GM23338 (cell line): ENCODE measurements around the gene FRMD3. TPM values are rescaled to one million over a fixed set of nuclear protein-coding genes. Genes with fewer than 3 reads are reported as not detected.

Experiments
- ATAC-seq: fragments of 200-7000 bp; cut with Tn5 transposase; 3 replicates; pipeline ENCODE4 v1.9.1; 2020
- DNase-seq: peaks from one replicate; pipeline ENCODE4 v3.0.0-alpha.2; 2015; ENCODE audit warnings: low spot score
- H2AFZ ChIP-seq: fragments of 200-600 bp; sonication (generic); 2 replicates; pipeline ENCODE4 v1.8.0; 2016; ENCODE audit warnings: antibody characterized with exemption, mild to moderate bottlenecking, moderate library complexity
- H3F3A ChIP-seq: fragments of 200-600 bp; sonication (generic); replicated peaks from 2 replicates; pipeline ENCODE4 v1.8.0; 2017; ENCODE audit warnings: antibody characterized with exemption, mixed run types, low read depth
- H3K27ac ChIP-seq: fragments of 200-600 bp; sonication (generic); 2 replicates; pipeline ENCODE4 v1.6.1; 2016; ENCODE audit warnings: low read depth
- H3K27me3 ChIP-seq: fragments of 200-600 bp; sonication (generic); 2 replicates; pipeline ENCODE4 v1.8.0; 2016; ENCODE audit warnings: mild to moderate bottlenecking, mixed run types, moderate library complexity; ENCODE audit not compliant: insufficient read depth
- H3K36me3 ChIP-seq: fragments of 200-600 bp; sonication (generic); 2 replicates; pipeline ENCODE4 v1.8.0; 2016; ENCODE audit warnings: mild to moderate bottlenecking; ENCODE audit not compliant: insufficient read depth
- H3K4me1 ChIP-seq: fragments of 200-600 bp; sonication (generic); 2 replicates; pipeline ENCODE4 v1.8.0; 2016; ENCODE audit warnings: mild to moderate bottlenecking, moderate library complexity; ENCODE audit not compliant: insufficient read depth
- H3K4me2 ChIP-seq: fragments of 200-600 bp; sonication (generic); 2 replicates; pipeline ENCODE4 v1.7.1; 2017; ENCODE audit warnings: mixed run types
- H3K4me3 ChIP-seq: fragments of 200-600 bp; sonication (generic); 2 replicates; pipeline ENCODE4 v1.6.1; 2016; ENCODE audit warnings: mixed run types
- H3K79me2 ChIP-seq: fragments of 200-600 bp; sonication (generic); replicated peaks from 2 replicates; pipeline ENCODE4 v1.8.0; 2017; ENCODE audit warnings: mild to moderate bottlenecking; ENCODE audit not compliant: insufficient read depth
- H3K9me2 ChIP-seq: fragments of 200-600 bp; sonication (generic); 2 replicates; pipeline ENCODE4 v1.8.0; 2017; ENCODE audit not compliant: insufficient read depth
- H4K20me1 ChIP-seq: fragments of 200-600 bp; sonication (generic); replicated peaks from 2 replicates; pipeline ENCODE4 v1.8.0; 2017; ENCODE audit warnings: mild to moderate bottlenecking; ENCODE audit not compliant: insufficient read depth
- H3K27ac Mint-ChIP-seq: 2 replicates; pipeline ENCODE4 v1.8.0; 2020; ENCODE audit warnings: inconsistent platforms, mild to moderate bottlenecking, moderate library complexity, mixed read lengths
- H3K27me3 Mint-ChIP-seq: 3 replicates; pipeline ENCODE4 v1.8.0; 2022; ENCODE audit warnings: low read depth, mild to moderate bottlenecking, moderate library complexity, mixed read lengths, inconsistent platforms; ENCODE audit not compliant: insufficient read depth, poor library complexity
- H3K36me3 Mint-ChIP-seq: 3 replicates; pipeline ENCODE4 v1.8.0; 2021; ENCODE audit warnings: low read depth, mild to moderate bottlenecking, inconsistent platforms, moderate library complexity, mixed read lengths
- H3K4me1 Mint-ChIP-seq: 3 replicates; pipeline ENCODE4 v1.8.0; 2020; ENCODE audit warnings: mild to moderate bottlenecking, inconsistent platforms, mixed read lengths
- H3K4me3 Mint-ChIP-seq: 3 replicates; pipeline ENCODE4 v1.8.0; 2021; ENCODE audit warnings: moderate library complexity, mild to moderate bottlenecking, inconsistent platforms, mixed read lengths
- H3K9me3 Mint-ChIP-seq: 3 replicates; pipeline ENCODE4 v1.8.0; 2020; ENCODE audit warnings: moderate library complexity, mild to moderate bottlenecking, inconsistent platforms, mixed read lengths
- ETS1 ChIP-seq: IDR thresholded peaks from 2 replicates; pipeline ENCODE4 v1.6.1; 2016; ENCODE audit warnings: antibody characterized with exemption
- EZH2 ChIP-seq: fragments of 200-600 bp; sonication (generic); IDR thresholded peaks from one replicate; pipeline ENCODE4 v1.8.0; 2017; ENCODE audit warnings: antibody characterized with exemption, mild to moderate bottlenecking, low read depth; ENCODE audit not compliant: unreplicated experiment
- JUNB ChIP-seq: IDR thresholded peaks from one replicate; pipeline ENCODE4 v1.6.1; 2016; ENCODE audit warnings: antibody characterized with exemption; ENCODE audit not compliant: unreplicated experiment
- REST ChIP-seq: IDR thresholded peaks from one replicate; pipeline ENCODE4 v1.6.1; 2018; ENCODE audit warnings: antibody characterized with exemption; ENCODE audit not compliant: unreplicated experiment
- ZNF114 ChIP-seq: fragments of 250-450 bp; sonication (Bioruptor Pico); IDR thresholded peaks from 2 replicates; pipeline ENCODE4 v1.5.0; 2020; ENCODE audit warnings: mild to moderate bottlenecking, moderate library complexity
- ZNF462 ChIP-seq: fragments of 250-450 bp; sonication (Bioruptor Pico); IDR thresholded peaks from 2 replicates; pipeline ENCODE4 v1.5.0; 2020; ENCODE audit warnings: mild to moderate bottlenecking, moderate library complexity
- polyA plus RNA-seq: library from polyadenylated mRNA; unstranded; fragments of >200 nt; fragmentation: Nextera tagmentation; extraction: Ambion mirVana; gene quantifications from 2 replicates; pipeline ENCODE4 v1.2.1, GENCODE V29; 2016
- total RNA-seq: library from RNA; depleted of rRNA; stranded (reverse); fragments of >200 nt; shearing (Covaris generic); gene quantifications from 2 replicates; pipeline ENCODE4 v1.2.3, GENCODE V29; 2014

FRMD3 gene
- total and polyA plus RNA-seq, 2 experiments from 2014 or later, result 0.47 to 1.2 TPM

- TF ChIP-seq ZNF462 (CRISPR knock-in tag) (no peak), EZH2 (no peak)
Observed at GRCh38 chr9:83355729-83356151, 182.5 kb downstream of the FRMD3 start (continued).

DNA sequence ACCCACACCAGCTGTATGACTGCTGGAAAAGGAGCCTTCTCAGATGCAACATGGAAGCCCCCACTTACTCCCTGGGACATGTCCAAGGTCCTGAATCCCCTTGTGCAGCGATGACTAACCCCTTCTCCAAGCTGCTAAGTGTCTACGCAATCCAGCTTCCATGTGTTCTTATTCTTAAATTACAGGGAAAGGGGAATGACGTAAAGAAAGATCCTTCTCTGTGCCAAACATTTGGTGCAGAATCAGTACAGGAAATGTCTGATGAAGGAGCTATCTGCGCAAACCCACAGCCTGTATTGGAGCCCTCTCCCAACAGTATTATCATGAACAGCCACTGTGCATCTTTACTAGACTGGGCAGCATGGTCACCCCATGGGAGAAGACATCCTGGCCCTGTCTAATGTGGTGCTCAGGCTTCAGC is 183.2 kb downstream of the FRMD3 start:
- H3K79me2 ChIP-seq, result no peaks in the 10 kb centered on the region
- H3K36me3 ChIP-seq, result no peaks in the 10 kb centered on the region
- no peaks in the 10 kb centered on the region for H3K27me3 ChIP-seq
- H3K4me2 ChIP-seq, result no peak overlapping the region
- H3K9me2 ChIP-seq, result no peaks in the 10 kb centered on the region
- no peaks in the 10 kb centered on the region for H3F3A ChIP-seq
- no peaks in the 10 kb centered on the region for H3K4me1 ChIP-seq
- Mint-ChIP-seq H3K4me3 (no peak overlapping the region), H3K27ac (no peak overlapping the region), H3K27me3 (no peaks in the 10 kb centered on the region), H3K9me3 (peaks cover 5% of the 10 kb centered on the region; the same call in 1 of the 3 replicates), H3K36me3 (no peaks in the 10 kb centered on the region), H3K4me1 (no peaks in the 10 kb centered on the region)
- H3K27ac ChIP-seq, result no peak overlapping the region
- no peaks in the 10 kb centered on the region for H4K20me1 ChIP-seq
- TF ChIP-seq ZNF114 (no peak), JUNB (no peak), ETS1 (no peak), REST (peak; percentile 69)
- H3K4me3 ChIP-seq, result no peak overlapping the region
- ATAC-seq (no peak), DNase-seq (no peak)
- no peak overlapping the region for H2AFZ ChIP-seq
